Amniotic stem cell (primary cell): Measurements from ENCODE around the gene IKZF2.
A peak's percentile ranks its signal among the peaks of the same experiment; 100 is the strongest.

Experiments used
- DNase-seq: peaks from one replicate; lab custom pipeline; 2025; lab: John Stamatoyannopoulos, UW

Gene IKZF2

DNA sequence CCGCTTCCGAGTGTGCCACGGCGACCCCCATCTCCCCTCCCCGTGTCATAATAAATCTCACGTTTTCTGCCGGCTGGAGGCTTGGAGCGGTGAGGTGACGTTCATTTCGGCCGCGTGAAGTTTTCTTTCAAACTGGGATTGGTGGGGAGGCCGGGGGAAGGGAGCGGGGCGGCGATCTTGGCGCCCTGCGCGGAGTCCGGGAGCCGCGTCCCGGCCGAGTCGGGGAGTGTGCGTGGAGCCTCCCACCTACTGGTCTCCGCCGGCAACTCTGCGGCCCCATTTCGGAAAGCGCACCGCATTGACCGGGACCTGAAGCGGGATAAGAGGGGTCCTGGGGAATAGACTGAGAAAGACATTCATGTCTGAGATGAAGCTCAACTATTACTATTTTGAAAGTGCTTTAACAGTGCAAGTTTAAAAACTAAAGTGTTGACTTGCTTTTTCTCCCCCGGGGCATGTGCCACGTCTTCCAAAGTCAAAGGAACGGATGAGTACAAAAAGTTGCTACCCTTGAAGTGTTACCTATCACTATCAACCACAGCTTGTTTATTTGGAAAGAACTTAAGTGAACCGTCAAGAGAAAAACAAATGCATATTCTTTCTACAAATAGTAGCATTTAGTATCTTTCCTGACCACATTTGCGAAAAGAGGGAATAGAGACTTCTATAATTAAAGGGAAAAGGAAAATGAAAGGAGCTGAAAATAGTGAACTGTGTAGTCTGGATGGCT is 818 bp upstream of the IKZF2 start:
- DNase-seq: peak; percentile 75

DNA sequence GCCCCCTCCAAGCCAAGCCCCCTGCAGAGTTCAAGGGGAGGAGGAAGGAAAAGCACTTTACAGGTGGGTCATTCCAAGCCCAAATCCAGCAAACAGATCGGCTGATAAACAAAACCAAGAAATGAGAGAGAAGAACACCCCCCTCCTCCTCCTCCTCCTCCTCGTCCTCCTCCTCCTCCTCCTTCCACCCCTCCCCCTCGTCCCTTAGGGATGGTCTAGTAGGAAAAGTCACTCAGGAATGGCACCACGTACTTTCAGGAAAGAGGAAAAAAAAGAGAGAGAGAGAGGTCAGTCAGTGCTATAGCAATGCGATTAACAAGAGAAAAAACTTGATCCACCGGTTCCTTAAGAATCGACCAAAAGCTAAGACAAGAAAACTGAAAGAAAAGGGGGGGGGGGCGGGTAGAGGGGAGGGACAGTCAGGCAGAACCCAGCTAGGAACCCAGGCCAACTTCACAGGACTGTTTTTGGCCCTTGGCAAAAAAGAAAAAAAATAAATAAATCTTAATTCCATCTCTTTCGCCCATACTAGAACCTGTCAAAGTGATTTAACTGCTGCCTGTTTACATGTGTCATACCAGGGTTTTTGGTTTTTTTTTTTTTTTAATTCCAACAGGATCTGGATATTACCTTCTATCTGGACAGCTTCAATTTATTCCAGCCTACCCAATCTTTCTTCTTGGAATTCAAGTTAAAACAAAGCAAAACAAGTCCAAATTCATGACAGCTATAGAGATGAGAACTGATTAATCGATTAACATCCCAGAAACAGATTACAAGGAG is 906 bp downstream of the IKZF2 start:
- no peak for DNase-seq

DNA sequence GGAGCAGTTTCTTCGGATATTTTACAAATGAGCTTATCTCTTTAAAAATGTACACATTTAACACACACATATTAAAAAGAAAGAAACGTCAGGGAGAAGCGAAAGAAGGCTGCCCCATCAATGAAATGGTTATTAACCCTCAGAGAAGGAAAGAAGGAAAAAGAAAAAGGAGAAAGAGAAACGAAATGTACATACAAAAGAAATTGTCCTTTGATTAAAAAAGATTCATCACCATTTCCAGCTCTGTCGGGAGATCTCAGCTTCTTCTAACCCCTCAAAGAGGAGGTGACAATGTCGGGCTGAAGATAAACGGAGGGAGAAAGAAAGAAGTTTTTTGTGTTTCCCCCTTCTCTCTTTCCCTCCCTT is 1.5 kb downstream of the IKZF2 start:
- no peak for DNase-seq

DNA sequence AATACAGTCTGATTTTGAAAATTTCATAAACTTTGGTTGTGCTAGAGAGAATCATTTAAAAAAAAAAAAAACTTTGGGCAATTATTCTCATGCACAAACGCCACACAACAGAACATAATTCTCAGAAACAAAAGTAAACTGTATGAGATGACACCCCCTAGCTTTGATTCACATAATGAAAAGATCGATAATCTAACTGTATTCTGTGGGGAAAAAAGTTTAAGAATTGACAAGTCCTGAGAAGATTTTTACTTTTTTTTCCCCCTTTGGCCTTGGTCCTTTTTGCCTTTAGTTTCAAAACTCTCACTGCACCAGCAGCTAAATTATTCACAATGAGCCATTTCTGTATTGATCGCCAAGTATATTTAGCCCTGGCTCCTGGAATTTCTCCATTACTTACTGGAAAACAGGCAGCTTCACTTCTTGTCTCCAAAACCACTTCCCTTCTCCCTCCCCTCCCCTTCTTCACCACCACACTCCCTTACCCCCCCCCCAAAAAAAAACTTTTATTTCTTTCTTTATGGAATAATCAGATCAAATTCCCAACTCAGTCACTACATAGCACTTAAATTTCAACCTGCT is 2.0 kb downstream of the IKZF2 start:
- no peak for DNase-seq

DNA sequence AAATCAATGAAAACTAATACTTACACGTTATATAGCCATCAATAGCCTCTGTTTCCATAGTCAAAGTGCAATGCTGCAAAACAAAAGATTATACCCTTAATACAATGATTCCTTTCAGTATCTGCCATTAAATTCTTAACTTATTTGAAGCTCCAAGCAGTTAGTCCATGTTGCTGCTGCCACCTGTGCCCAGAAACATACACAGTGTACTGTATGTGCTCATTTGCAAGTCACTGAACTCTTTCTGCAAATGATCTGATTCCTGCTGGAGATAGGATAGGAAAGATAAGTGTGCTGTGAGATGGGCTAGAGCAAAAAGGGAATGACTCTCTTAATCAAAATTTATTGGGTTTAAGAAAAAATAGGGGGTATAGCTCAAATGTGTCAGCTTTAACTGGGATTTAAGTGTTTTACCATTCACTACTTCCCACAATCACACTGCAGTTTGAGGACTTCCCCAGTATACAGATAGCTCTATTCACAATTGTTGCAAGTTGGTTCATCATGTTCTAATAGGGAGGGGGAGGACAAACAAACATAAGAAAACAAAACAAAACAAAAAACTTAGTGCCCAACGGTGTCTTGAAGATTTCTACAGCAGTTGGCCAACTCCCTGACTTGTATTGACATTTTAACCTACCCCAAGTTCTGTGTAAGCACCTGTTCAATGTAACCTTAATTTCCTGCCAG is 2.7 kb downstream of the IKZF2 start:
- no peak for DNase-seq

DNA sequence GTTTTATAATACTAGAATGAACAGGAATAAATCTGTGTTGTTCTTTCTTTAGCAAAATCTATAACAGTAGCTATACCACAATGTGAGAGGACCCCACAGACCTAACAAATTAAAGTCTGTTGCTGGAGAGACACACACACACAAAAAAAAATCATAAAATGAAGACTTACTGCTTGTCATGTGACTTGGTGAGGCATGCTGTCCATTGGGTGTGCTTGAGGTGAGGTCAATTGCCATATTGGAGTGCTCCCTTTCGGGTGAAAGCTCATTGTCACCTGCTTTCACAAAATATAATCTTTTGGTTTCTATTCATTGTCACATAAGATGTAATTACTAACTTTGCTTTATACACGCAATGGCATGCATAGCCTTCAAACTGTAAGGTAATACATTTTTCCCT is 3.9 kb downstream of the IKZF2 start:
- no peak for DNase-seq

DNA sequence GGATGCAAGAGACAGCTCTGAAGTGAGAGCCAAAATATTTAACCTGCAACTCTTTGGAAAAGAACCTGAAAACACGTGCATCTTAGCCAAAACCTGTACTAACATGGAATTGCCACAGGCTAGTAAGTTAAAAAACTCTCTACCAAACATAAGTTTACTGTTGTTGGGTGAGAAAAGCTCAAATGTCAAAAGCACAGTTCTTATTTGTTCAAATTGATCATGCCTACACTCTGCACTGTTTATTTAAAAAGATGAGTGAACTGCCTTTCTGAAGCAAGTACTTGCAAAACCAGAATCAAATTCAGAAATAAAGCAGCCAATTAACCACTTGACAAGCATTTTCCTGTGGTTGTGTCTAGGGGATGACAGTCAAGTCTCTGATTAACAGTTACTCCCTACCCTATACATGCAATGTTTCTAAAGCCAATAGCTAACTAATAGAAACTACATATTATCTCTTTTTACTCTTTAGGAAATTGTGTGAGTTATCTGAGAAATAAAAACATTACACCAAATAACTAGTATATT is 5.6 kb downstream of the IKZF2 start:
- no peak for DNase-seq

DNA sequence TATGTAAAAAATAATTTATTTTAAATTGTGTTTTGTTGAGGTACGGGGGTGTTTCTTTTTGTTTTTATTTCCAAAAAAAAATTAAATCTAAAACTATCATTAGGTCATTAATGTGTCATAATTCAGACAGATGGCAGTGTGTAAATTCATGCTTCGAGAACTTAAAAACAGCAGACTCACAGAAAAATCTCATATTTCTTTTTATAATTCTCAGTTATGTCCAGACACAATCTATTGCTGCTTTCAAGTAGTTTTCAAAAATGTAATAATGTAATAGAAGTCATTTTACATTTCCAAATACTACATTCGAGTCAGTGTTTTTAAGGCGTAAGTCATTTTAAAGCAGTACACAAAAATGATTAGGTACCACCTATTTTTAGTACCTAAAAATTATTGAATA is 14.3 kb downstream of the IKZF2 start:
- no peak for DNase-seq

DNA sequence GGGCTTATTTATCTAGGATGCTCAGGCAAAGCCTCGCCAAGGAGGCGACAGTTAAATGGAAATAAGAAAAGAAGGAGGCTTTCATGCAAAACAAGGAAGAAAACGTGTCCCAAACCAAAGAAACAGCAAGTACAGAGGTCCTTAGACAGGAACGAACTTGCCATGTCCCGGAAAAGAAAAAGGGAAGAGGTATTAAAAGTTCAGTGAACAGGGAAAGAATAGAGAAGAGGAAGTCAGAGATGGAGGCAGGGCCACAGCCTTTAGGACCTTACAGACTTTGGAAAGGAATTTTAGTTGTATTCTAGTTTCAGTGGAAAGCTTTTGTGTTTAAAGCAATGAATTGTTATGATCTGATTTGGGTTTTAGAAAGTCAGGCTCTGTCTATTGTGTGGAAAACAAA is 22.1 kb downstream of the IKZF2 start:
- DNase-seq: no peak

DNA sequence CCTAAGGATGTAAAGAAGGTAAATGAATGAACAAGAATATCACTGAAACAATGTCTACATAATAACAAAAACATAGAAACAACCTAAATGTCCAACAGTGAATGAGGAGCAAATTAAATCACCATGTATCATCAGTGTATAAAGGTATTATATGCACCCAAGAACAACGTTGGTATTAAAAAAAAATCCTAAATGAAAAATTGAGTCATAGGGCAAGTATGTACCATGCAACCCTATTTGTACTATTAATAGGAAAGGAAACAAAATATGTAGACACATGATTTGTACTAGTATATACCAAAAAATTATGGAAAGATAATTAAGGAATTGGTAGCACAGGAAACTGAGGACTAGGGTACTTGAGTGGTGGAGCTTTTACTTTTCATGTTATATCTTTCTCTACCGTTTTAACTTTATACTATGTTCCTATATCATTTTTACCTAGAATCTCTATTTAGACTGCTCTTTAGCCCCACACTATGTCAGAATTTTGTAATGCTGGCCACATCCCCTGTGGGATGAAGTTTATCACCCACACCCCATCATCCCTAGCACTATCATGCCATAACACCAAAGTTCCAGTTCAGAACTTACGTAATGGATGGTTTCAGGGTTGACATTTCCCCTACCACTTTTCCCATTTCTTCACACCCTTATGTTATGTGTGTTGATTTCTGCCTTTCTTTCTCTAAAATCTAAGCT is 25.6 kb downstream of the IKZF2 start:
- no peak for DNase-seq

DNA sequence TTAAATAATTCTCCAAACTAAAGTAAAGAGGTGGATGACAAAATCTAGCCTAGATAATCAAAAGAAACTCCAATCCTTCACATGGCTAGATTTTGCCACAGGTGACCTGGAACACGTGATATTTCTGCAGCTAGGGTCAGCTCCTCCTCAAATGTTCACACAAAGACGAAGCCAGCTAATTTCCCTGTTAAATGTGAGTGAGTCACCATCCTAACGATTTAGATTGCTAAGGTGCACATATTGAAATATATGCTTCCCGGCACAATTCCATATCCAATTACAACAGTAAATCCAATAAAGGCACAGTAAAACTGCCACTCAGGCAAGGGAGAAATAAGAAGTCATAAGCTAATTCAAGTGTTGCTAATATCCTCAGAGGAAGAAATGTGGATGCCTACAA is 28.7 kb downstream of the IKZF2 start:
- DNase-seq: no peak

DNA sequence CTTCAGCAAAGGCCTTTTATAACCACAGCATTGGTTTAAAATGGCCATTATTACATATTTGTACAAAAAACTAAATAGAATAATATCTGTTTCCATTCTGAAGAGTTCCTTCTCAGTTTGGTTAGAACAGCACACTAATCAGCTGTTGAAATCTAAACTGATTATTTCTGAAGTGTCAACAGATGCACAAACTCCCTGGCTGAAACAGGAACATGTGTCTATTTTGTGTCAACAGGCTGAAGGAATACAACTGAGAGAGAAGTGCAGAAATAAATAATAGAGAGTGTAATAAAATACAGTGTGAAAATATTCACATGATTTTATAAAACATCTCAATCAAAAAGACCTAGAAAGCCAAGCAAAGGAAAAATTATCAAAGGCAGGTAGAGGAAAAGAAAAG is 29.7 kb downstream of the IKZF2 start:
- DNase-seq: no peak

DNA sequence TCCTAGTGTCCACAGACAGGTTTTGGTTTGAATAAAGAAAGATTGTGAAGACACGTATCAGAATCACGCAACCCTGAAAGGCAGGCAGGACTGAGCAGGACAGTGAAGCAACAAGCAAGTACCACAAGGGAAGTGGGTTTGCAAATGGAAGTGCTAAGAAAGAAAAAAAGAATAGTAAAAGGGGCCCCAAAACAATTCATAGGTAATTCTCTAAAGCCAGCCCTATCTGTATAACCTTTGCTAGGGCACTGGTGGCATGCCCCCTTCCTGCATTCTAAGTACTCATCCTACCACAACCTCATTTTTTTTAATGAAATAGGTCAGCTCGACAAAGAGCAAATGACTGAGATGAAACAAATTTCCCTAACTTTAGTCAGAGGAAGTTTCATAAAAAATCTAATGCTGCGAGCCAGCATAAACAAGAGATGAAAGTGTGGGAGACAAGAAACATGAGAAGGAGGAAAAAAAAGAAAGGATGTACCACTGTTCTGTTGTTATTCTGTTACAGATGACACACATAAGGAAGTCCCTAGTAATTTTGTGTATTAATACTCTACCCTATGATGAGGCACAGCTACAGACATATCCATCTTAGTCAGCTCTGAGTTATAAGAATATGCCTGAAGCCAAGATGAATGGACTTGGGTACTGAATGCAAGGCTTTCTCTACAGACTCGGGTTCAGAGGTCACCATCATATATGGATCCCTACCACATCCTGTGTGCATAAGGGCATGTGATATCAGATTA is 32.2 kb downstream of the IKZF2 start:
- DNase-seq: peak; percentile 39

DNA sequence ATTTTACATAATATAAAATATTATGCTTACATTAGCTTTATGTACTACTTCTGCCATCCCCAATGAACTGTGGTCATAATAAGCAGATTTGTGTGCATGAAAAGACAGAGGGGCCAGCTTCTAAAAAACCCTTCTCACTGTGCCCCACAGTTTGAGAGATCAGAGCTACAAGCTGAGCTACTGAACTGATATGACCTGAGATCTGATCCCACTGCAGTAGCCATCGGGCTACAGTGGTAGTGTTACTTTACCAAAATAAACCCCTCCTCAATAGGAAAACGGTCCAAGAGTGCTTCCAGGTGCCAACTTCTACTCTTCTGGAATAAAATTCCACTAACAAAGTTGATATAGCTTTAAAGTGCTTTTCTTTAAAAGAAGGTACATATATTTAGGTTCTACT is 43.1 kb downstream of the IKZF2 start:
- no peak for DNase-seq

DNA sequence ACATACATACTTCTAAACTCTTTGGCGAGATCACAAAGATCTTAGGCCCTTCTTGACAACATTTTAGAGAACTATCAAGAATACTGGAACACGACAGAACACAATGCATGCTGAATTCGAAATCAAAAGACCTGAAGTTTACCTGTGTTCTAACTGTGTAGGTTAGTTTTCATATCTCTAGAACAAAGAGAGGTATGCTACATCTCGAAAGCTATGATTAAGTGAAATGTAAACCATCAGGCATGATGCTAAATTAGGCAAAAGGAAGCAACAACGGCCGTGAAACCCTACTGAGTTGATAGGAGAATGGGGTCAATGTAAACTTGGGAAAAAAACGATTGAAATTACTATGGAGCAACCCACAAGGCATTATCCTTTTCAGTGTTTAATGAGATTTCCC is 43.7 kb downstream of the IKZF2 start:
- DNase-seq: no peak

DNA sequence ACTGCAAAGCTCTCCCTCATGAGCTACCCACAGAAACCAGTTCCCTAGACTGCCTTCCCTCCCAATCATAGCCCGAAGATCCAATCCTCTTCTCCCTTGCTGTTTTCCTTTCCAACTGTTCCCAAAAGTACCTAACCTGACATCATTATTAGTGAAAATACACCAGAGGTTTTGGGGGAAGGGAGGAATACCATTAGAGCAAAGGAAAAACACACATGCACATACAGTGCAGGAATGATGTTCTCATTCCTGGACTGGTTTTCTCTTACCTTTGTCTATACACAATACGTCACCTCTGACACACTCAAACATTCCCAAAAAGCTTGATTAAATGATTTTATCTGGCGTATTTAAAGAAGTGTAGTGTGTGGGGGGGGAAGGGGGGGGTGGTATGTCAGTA is 46.2 kb downstream of the IKZF2 start:
- no peak for DNase-seq

DNA sequence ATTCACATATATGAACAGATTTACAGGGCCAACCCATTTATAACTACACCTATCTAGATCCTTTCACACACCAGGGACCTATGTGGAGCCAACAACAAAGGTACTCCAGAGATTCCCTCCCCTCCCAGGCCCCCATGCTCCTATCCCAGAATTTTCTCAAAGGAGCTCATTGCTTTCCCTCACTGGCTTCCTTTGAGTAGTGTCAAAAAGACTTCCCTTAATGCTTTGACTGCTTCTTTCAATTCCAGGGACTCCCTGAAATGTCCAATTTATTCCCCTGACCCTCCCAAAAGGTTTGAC is 46.6 kb downstream of the IKZF2 start:
- no peak for DNase-seq

DNA sequence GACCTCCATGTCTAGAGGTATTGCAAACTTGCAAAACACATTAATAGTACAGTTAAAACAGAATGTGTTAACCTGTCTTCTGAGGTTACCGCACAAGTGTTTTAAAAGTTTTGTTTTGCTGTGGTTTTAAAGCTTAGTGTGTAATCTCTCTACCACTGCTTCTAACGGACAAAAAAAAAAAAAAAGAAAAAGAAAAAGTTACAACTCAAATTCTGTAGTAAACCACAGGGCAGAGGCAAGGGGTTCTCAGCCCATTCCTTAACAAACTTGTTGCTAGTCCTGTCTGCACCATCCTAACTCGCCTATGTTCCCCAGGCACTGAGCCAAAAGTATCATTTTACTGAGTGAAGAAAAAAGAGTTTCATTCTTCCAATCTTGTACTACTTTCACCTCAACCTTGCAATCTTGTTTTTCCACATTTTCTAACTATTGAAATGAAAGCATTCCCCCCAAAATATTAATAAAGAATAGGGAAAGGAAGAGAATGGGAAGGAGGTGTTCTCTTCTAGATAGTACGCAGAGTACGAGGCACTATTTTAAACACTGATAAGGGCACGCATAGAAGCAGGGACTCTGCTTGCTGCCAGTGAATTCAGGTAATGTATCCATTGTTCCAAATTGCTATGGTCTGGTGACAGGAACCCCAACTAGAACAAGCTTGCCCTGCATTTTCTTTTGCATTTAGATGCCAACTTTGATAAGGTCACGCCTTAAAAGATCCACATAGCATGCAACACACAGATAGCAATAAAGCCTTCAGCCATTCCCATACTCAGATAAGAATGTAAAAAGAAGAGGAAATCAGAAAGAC is 47.1 kb downstream of the IKZF2 start:
- no peak for DNase-seq

DNA sequence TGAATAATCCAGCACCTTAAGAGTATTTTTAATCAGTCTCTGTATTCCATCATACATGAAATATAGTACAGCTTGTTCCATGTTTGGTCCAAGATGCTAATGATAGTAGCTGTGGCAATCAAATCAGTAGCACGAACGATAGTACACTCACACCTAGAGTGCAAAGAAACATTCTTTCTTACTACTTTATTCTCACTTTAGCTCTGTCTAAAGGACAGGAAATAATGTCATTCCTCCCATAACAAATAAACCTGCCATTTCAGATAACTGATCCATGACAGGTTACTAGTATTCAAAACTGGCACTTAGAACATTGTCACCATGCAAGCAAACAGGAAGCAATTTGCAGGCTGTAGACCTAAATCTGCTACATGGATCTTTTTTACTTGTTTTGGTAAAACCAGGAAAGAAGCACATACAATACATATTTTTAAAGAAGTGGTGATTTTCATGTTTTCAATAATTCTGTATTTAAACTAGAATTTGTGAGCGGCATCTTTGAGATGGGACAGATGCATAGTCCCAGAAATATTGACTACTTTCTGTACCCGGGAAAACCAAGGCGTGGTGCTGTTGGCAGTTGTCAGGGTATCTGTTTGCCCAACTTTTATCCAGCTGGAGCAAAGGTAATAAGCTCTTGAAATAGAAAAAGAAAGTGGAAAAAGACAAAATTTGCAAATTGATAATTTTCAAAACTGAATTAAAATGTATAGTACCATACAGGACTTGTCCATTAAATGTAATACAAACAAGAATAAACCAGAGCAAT is 49.5 kb downstream of the IKZF2 start:
- no peak for DNase-seq

DNA sequence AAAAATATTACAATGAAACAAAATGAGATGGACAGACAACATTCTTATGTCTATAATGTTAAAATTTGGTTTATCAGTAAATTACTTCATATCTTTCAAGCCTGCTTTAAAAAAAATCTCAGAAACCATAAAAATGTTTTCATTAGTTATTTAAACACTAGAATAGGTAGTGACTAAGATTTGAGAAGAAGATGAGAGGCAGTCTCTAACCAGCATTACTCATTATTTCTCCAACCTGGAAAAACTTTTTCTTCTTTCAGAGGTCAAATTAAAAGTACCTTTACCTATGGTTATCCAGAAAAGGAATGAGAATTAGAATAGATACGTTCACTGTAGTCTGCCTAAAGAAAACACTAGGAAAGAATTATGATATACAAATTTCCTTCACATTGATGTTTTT is 50.3 kb downstream of the IKZF2 start:
- no peak for DNase-seq
